ENCODE data around the gene TEX54. TPM values are rescaled to one million over a fixed set of nuclear protein-coding genes. Genes with fewer than 3 reads are reported as not detected.

TEX54 gene
- total RNA-seq, 1 experiment from 2014 or later = not detected

DNA sequence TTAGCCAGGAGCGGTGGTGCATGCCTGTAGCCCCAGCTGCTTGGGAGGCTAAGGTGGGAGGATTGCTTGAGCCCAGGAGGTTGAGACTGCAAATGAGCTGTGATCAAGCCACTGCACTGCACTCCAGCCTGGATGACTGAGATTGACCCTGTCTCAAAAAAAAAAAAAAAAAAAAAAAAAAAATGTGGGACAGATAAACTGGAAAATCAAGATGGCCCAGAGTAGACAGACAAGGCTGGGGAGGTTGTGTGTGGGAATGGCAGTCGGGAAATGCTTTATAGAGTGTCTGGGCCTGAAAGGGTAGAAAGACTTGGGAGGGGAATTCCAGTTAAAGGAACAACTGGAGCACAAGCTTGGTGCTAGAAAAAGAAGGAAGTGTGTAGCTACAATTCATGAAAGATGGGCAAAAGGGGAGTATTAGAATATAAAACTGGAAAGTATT, 24.9 kb upstream of the TEX54 start:
- H3K27me3 Mint-ChIP-seq (ENCODE audit: unreplicated experiment) = no peaks in the 10 kb centered on the region
- peaks cover 37% of the 10 kb centered on the region for H3K4me1 Mint-ChIP-seq (ENCODE audit: low read depth, unreplicated experiment)
- intact Hi-C loops (cut with micrococcal nuclease; ENCODE audit: unreplicated experiment) = no loop called here
- H3K9me3 Mint-ChIP-seq (ENCODE audit: low read depth, unreplicated experiment) = no peaks in the 10 kb centered on the region
- BruUV-seq (replicated peaks) = no TSS peak
- H3K4me3 Mint-ChIP-seq (ENCODE audit: low read depth, unreplicated experiment) = peak overlapping the region; percentile 61
- CTCF ChIA-PET = interaction anchor here (1.0 to 1.2 kb wide), 2 partner anchors 27 to 71 kb away, joined by 3 read pairs; no protein-coding TSS in a partner anchor
- peaks cover 65% of the 10 kb centered on the region for H3K36me3 Mint-ChIP-seq (ENCODE audit: insufficient read depth, unreplicated experiment)
- no peak for DNase-seq
- TF ChIP-seq, protein P1, sequence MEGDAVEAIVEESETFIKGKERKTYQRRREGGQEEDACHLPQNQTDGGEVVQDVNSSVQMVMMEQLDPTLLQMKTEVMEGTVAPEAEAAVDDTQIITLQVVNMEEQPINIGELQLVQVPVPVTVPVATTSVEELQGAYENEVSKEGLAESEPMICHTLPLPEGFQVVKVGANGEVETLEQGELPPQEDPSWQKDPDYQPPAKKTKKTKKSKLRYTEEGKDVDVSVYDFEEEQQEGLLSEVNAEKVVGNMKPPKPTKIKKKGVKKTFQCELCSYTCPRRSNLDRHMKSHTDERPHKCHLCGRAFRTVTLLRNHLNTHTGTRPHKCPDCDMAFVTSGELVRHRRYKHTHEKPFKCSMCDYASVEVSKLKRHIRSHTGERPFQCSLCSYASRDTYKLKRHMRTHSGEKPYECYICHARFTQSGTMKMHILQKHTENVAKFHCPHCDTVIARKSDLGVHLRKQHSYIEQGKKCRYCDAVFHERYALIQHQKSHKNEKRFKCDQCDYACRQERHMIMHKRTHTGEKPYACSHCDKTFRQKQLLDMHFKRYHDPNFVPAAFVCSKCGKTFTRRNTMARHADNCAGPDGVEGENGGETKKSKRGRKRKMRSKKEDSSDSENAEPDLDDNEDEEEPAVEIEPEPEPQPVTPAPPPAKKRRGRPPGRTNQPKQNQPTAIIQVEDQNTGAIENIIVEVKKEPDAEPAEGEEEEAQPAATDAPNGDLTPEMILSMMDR (IDR thresholded peaks at IDR 0.05; ENCODE audit: unreplicated experiment) = no peak
- H3K27ac Mint-ChIP-seq (ENCODE audit: unreplicated experiment) = peak overlapping the region; percentile 98

GRCh38 chr11:62856333-62856895, 23.8 kb upstream of the TEX54 start:
- BruUV-seq (replicated peaks) = TSS peak; percentile 89
- Mint-ChIP-seq H3K4me1 (ENCODE audit: low read depth, unreplicated experiment) (peaks cover 42% of the 10 kb centered on the region), H3K36me3 (ENCODE audit: insufficient read depth, unreplicated experiment) (peaks cover 74% of the 10 kb centered on the region), H3K27ac (ENCODE audit: unreplicated experiment) (peak overlapping the region; percentile 98), H3K9me3 (ENCODE audit: low read depth, unreplicated experiment) (no peaks in the 10 kb centered on the region), H3K27me3 (ENCODE audit: unreplicated experiment) (no peaks in the 10 kb centered on the region), H3K4me3 (ENCODE audit: low read depth, unreplicated experiment) (peak overlapping the region; percentile 61)
- CTCF ChIA-PET = interaction anchor here (0.7 to 1.2 kb wide), 3 partner anchors 11 to 28 kb away, joined by 3 to 4 read pairs (median 3); no protein-coding TSS in a partner anchor
- intact Hi-C loops (cut with micrococcal nuclease; ENCODE audit: unreplicated experiment) = no loop called here
- no peak for DNase-seq
- TF ChIP-seq, protein P1 (IDR thresholded peaks at IDR 0.05; ENCODE audit: unreplicated experiment) = no peak

GRCh38 chr11:62855571-62856332, 23.1 kb upstream of the TEX54 start:
- Mint-ChIP-seq H3K27me3 (ENCODE audit: unreplicated experiment) (no peaks in the 10 kb centered on the region), H3K4me1 (ENCODE audit: low read depth, unreplicated experiment) (peaks cover 43% of the 10 kb centered on the region), H3K4me3 (ENCODE audit: low read depth, unreplicated experiment) (peak overlapping the region; percentile 61), H3K36me3 (ENCODE audit: insufficient read depth, unreplicated experiment) (peaks cover 80% of the 10 kb centered on the region), H3K9me3 (ENCODE audit: low read depth, unreplicated experiment) (no peaks in the 10 kb centered on the region), H3K27ac (ENCODE audit: unreplicated experiment) (peak overlapping the region; percentile 98)
- CTCF ChIA-PET = interaction anchor here (0.6 to 1.2 kb wide), 5 partner anchors 20 to 1330 kb away, joined by 3 to 6 read pairs (median 3); partner anchors contain the start of gene STIP1
- no TSS peak for BruUV-seq (replicated peaks)
- intact Hi-C loops (cut with micrococcal nuclease; ENCODE audit: unreplicated experiment) = no loop called here
- TF ChIP-seq, protein P1 (IDR thresholded peaks at IDR 0.05; ENCODE audit: unreplicated experiment) = no peak
- peak; percentile 97 for DNase-seq

DNA sequence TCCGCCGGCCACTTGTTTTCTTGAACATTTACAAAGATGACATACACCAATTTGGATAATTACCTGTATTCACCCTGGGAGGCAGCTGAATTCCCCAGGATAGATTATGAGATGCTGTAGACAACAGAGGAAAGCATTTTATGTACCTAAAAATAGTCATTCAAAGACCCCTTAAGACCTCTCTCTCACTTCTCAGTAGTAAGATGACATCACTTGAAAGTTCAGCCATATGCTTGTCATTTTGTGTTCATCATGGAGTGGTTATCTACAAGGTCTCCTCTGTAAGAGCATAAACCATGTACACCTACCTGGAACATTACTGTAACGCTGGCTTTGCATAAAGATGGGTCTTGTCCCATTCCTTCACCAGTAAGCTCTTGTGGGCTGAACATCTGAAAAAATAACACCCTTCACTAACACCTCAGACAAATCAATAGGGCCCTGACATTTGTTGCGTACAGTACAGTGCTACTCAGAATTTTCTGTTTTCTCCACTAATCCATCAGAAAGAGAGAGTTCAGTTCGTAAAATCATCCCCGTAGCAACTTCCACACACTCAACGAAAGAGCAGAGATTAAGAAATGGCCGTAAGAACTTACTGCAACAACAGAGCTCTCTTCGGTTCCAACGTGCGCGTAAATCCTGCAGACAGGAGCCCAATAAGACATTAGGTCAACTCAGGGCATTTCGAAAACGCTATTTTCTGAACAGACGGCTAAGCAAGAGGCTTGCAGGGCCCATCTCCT, 22.4 kb upstream of the TEX54 start:
- CTCF ChIA-PET = interaction anchor here (0.6 to 1.2 kb wide), 6 partner anchors 21 to 1331 kb away, joined by 3 to 6 read pairs (median 3); partner anchors contain the start of gene STIP1
- intact Hi-C loops (cut with micrococcal nuclease; ENCODE audit: unreplicated experiment) = no loop called here
- BruUV-seq (replicated peaks) = TSS peak; percentile 57
- Mint-ChIP-seq H3K36me3 (ENCODE audit: insufficient read depth, unreplicated experiment) (peaks cover 87% of the 10 kb centered on the region), H3K27ac (ENCODE audit: unreplicated experiment) (peak overlapping the region; percentile 98), H3K4me3 (ENCODE audit: low read depth, unreplicated experiment) (peak overlapping the region; percentile 61), H3K9me3 (ENCODE audit: low read depth, unreplicated experiment) (no peaks in the 10 kb centered on the region), H3K4me1 (ENCODE audit: low read depth, unreplicated experiment) (peaks cover 43% of the 10 kb centered on the region), H3K27me3 (ENCODE audit: unreplicated experiment) (no peaks in the 10 kb centered on the region)
- DNase-seq = no peak
- TF ChIP-seq, protein P1 (IDR thresholded peaks at IDR 0.05; ENCODE audit: unreplicated experiment) = no peak

Measured in Calu3 (cell line).